ENCODE data around the gene CGREF1.

- TF ChIP-seq, protein P1, sequence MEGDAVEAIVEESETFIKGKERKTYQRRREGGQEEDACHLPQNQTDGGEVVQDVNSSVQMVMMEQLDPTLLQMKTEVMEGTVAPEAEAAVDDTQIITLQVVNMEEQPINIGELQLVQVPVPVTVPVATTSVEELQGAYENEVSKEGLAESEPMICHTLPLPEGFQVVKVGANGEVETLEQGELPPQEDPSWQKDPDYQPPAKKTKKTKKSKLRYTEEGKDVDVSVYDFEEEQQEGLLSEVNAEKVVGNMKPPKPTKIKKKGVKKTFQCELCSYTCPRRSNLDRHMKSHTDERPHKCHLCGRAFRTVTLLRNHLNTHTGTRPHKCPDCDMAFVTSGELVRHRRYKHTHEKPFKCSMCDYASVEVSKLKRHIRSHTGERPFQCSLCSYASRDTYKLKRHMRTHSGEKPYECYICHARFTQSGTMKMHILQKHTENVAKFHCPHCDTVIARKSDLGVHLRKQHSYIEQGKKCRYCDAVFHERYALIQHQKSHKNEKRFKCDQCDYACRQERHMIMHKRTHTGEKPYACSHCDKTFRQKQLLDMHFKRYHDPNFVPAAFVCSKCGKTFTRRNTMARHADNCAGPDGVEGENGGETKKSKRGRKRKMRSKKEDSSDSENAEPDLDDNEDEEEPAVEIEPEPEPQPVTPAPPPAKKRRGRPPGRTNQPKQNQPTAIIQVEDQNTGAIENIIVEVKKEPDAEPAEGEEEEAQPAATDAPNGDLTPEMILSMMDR (IDR thresholded peaks at IDR 0.05; ENCODE audit: low read depth, low read length, poor library complexity, severe bottlenecking): no peak
- no peak for TF ChIP-seq EZH2phosphoT487 (IDR thresholded peaks at IDR 0.05; ENCODE audit: borderline replicate concordance, low read length)
Measured at GRCh38 chr2:27125104-27125503, 6.2 kb upstream of the CGREF1 start.
